NCI-H2081 (cell line): Measurements from ENCODE around the gene ZNF385B.

Experiments used
- DNase-seq, 2 experiments: peaks; one replicate each; lab custom pipeline; 2025; lab: John Stamatoyannopoulos, UW

Gene ZNF385B

GRCh38 chr2:179682756-179683155 lies 178.7 kb downstream of the ZNF385B start:
- no peak for DNase-seq

- DNase-seq = no peak
These were observed 183.5 kb downstream of the ZNF385B start for GRCh38 chr2:179677746-179678505.

GRCh38 chr2:179677077-179677688 lies 184.2 kb downstream of the ZNF385B start:
- peak in 1 of 2 experiments; percentile 22 for DNase-seq

- no peak for DNase-seq
These were observed 186.0 kb downstream of the ZNF385B start for GRCh38 chr2:179675435-179675834.

GRCh38 chr2:179671043-179671981 lies 190.1 kb downstream of the ZNF385B start:
- no peak for DNase-seq

- DNase-seq = no peak
These were observed 192.2 kb downstream of the ZNF385B start for GRCh38 chr2:179669196-179669595.

GRCh38 chr2:179664972-179665812 lies 196.2 kb downstream of the ZNF385B start:
- DNase-seq = peak in 1 of 2 experiments; percentile 23

- DNase-seq = no peak
These were observed 199.4 kb downstream of the ZNF385B start for GRCh38 chr2:179661986-179662385.

GRCh38 chr2:179657068-179657595 lies 204.3 kb downstream of the ZNF385B start:
- DNase-seq = no peak

GRCh38 chr2:179655627-179656026 lies 205.8 kb downstream of the ZNF385B start:
- peak in 1 of 2 experiments; percentile 1 for DNase-seq

- no peak for DNase-seq
These were observed 206.6 kb downstream of the ZNF385B start for GRCh38 chr2:179654806-179655205.

- no peak for DNase-seq
These were observed 209.1 kb downstream of the ZNF385B start for GRCh38 chr2:179652296-179652695.

GRCh38 chr2:179650420-179650819 lies 211.0 kb downstream of the ZNF385B start:
- DNase-seq = no peak

GRCh38 chr2:179646862-179647587 lies 214.4 kb downstream of the ZNF385B start:
- no peak for DNase-seq

GRCh38 chr2:179646173-179646769 lies 215.1 kb downstream of the ZNF385B start:
- DNase-seq = no peak

- no peak for DNase-seq
These were observed 216.4 kb downstream of the ZNF385B start for GRCh38 chr2:179645047-179645446.

GRCh38 chr2:179642462-179642861 lies 218.9 kb downstream of the ZNF385B start:
- DNase-seq = no peak

- no peak for DNase-seq
These were observed 224.4 kb downstream of the ZNF385B start for GRCh38 chr2:179636995-179637394.

- no peak for DNase-seq
These were observed 225.1 kb downstream of the ZNF385B start for GRCh38 chr2:179636100-179636980.
